Ovary (tissue), 3 donors: Measurements from ENCODE around the gene PPDPF.

Source experiments
- POLR2A ChIP-seq: fragments of 450-650 bp; IDR thresholded peaks from one replicate; pipeline ENCODE4 v1.6.1; 2017; ENCODE audit warnings: antibody characterized with exemption, mild to moderate bottlenecking, moderate library complexity
- TF ChIP-seq, protein P1 (sequence below), 3 donors: fragments of 450-650 bp in 2 of 3; fragments of 200-600 bp in 1 of 3; IDR thresholded peaks; one replicate each; pipeline versions ENCODE4 v1.5.1 to v1.8.0; 2016 to 2022; ENCODE audit warnings: antibody characterized with exemption in 3 of 3, mild to moderate bottlenecking in 1 of 3
- donor health status: DM: no; HTN: no; CAD: no.

DNA sequence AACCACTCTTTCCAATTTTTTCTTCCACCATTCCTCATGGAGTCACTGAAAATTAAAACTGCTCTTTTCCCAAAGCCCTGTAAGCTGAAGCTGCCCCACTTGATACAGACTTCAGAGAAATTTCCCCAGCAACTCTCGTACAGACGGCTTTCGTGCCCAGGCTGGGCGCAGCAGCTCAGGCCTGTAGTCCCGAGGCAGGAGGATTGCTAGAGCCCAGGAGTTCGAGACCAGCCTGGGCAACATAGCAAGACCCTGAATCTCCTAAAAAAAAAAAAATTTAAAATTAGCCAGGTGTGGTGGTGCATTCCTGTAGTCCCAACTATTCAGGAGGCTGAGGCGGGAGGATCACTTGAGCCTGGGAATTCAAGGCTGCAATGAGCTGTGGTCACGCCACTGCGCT, 6.6 kb downstream of the PPDPF start:
- TF ChIP-seq POLR2A, result no peak
- TF ChIP-seq, protein P1, sequence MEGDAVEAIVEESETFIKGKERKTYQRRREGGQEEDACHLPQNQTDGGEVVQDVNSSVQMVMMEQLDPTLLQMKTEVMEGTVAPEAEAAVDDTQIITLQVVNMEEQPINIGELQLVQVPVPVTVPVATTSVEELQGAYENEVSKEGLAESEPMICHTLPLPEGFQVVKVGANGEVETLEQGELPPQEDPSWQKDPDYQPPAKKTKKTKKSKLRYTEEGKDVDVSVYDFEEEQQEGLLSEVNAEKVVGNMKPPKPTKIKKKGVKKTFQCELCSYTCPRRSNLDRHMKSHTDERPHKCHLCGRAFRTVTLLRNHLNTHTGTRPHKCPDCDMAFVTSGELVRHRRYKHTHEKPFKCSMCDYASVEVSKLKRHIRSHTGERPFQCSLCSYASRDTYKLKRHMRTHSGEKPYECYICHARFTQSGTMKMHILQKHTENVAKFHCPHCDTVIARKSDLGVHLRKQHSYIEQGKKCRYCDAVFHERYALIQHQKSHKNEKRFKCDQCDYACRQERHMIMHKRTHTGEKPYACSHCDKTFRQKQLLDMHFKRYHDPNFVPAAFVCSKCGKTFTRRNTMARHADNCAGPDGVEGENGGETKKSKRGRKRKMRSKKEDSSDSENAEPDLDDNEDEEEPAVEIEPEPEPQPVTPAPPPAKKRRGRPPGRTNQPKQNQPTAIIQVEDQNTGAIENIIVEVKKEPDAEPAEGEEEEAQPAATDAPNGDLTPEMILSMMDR (IDR thresholded peaks at IDR 0.05), result no peak
